Right lobe of liver (tissue), 4 donors: Measurements from ENCODE around the gene AKAP13.

Source experiments
- POLR2A ChIP-seq: fragments of 450-650 bp; IDR thresholded peaks from one replicate; pipeline ENCODE4 v1.6.1; 2017; ENCODE audit warnings: antibody characterized with exemption, mild to moderate bottlenecking
- TF ChIP-seq, protein P1 (sequence below), 4 donors: fragments of 200-600 bp in 3 of 4; fragments of 450-650 bp in 1 of 4; IDR thresholded peaks; one replicate each; pipeline versions ENCODE4 v1.5.1 to v1.8.0; 2016 to 2022; ENCODE audit warnings: antibody characterized with exemption in 4 of 4, mild to moderate bottlenecking in 2 of 4
- donor health status: DM: no; HTN: no; CAD: no.
- donor health status: DM: no; HTN: no; CAD: no.
- donor health status: DM: no; HTN: yes; CAD: no.

DNA sequence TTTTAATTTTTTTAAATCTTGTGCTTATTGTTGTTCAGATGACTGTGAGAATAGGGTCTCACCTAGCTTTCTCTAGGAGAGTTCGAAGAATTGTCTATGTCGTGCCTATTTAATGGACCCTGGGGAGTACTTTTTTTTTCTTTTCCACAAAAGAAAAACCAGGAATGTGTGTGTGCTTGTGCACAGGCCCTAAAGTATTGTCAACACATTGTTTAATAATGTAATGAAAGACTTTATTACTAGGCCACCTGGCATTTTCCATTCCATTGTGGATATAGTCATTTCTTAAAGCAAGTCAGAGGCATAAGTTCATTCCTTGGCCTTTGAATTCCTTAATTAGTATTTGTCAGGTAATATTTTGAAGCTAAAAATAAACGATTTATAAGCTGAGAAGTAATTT is 278.4 kb downstream of the AKAP13 start:
- no peak for TF ChIP-seq POLR2A
- TF ChIP-seq, protein P1, sequence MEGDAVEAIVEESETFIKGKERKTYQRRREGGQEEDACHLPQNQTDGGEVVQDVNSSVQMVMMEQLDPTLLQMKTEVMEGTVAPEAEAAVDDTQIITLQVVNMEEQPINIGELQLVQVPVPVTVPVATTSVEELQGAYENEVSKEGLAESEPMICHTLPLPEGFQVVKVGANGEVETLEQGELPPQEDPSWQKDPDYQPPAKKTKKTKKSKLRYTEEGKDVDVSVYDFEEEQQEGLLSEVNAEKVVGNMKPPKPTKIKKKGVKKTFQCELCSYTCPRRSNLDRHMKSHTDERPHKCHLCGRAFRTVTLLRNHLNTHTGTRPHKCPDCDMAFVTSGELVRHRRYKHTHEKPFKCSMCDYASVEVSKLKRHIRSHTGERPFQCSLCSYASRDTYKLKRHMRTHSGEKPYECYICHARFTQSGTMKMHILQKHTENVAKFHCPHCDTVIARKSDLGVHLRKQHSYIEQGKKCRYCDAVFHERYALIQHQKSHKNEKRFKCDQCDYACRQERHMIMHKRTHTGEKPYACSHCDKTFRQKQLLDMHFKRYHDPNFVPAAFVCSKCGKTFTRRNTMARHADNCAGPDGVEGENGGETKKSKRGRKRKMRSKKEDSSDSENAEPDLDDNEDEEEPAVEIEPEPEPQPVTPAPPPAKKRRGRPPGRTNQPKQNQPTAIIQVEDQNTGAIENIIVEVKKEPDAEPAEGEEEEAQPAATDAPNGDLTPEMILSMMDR (IDR thresholded peaks at IDR 0.05): no peak
